Stomach (tissue), 9 donors: ENCODE results near the gene DYNC1I1. TPM values are rescaled to one million over a fixed set of nuclear protein-coding genes. Genes with fewer than 3 reads are reported as not detected.

Experiments
- DNase-seq, 2 donors: peaks; one replicate each; pipeline versions ENCODE4 v3.0.0 to v3.0.0-alpha.2; 2013 to 2019
- H3K27ac ChIP-seq, 5 donors: fragments of 200-600 bp in 4 of 5; sonication (generic) in 4 of 5; one replicate each; pipeline ENCODE4 v1.5.1; 2013 to 2019; ENCODE audit warnings: mild to moderate bottlenecking in 1 of 5, moderate library complexity in 1 of 5
- H3K27me3 ChIP-seq, 3 donors: fragments of 200-600 bp; sonication (generic); one replicate each; pipeline ENCODE4 v1.5.1; 2017 to 2019; ENCODE audit warnings: mixed run types in 1 of 3
- H3K36me3 ChIP-seq, 4 donors: fragments of 200-600 bp; sonication (generic); 1 replicate in 3 of 4; 2 replicates in 1 of 4; pipeline ENCODE4 v1.5.1; 2016 to 2019
- H3K4me1 ChIP-seq, 4 donors: fragments of 200-600 bp; sonication (generic); one replicate each; pipeline ENCODE4 v1.5.1; 2016 to 2019
- H3K4me3 ChIP-seq, 4 donors: fragments of 200-600 bp; sonication (generic) in 3 of 4; one replicate each; pipeline ENCODE4 v1.5.1; 2016 to 2019; ENCODE audit warnings: mild to moderate bottlenecking in 1 of 4
- H3K9me3 ChIP-seq, 4 donors: fragments of 200-600 bp; sonication (generic); one replicate each; pipeline ENCODE4 v1.5.1; 2016 to 2019
- EP300 ChIP-seq: sonication (generic); formaldehyde crosslinking; IDR thresholded peaks from one replicate; pipeline ENCODE4 v1.6.1; 2017; ENCODE audit warnings: antibody characterized with exemption
- POLR2A ChIP-seq, 4 donors: fragments of 450-650 bp; IDR thresholded peaks; one replicate each; pipeline ENCODE4 v1.6.1; 2016; ENCODE audit warnings: antibody characterized with exemption in 4 of 4, control low read depth in 2 of 4, mild to moderate bottlenecking in 1 of 4, moderate library complexity in 1 of 4
- POLR2AphosphoS5 ChIP-seq, 3 donors: sonication (generic); formaldehyde crosslinking; IDR thresholded peaks; one replicate each; pipeline ENCODE4 v1.6.1; 2016; ENCODE audit warnings: antibody characterized with exemption in 3 of 3
- WGBS, 5 donors: extraction: QIAGEN DNeasy Blood & Tissue Kit in 3 of 5; methylation state at CpG; one replicate each; pipeline versions ENCODE4 v1.1.5 to v1.1.7; 2013 to 2018; 5-methylcytosine and 5-hydroxymethylcytosine counted together
- intact Hi-C: fragments of 100-400 bp; cut with DNase I; formaldehyde crosslinking; loops from one replicate; pipeline ENCODE4 v1.15.1; 2023; ENCODE audit warnings: low total_unique reads
- polyA plus RNA-seq, 3 donors: library from polyadenylated mRNA; stranded (reverse); fragments of 200-250 nt; gene quantifications; one replicate each; pipeline ENCODE4 v1.2.3, GENCODE V29; 2013
- total RNA-seq, 5 donors: library from RNA; depleted of rRNA; stranded (reverse); fragments of >200 nt; gene quantifications; one replicate each; pipeline versions ENCODE4 v1.1.0 to v1.2.3, GENCODE V29; 2014 to 2016
- TF ChIP-seq, protein P1 (sequence below), 7 experiments: fragments of 450-650 bp in 4 of 7; fragments of 200-600 bp in 3 of 7; sonication (generic) in 3 of 7; IDR thresholded peaks; one replicate each; pipeline ENCODE4 v1.5.1; 2016 to 2019; ENCODE audit warnings: antibody characterized with exemption in 7 of 7, control low read depth in 2 of 7, mild to moderate bottlenecking in 1 of 7
- donor health status: healthy with polysubstance abuse.
- donor health status: Bipolar disorder and iron deficiency.
- donor health status: healthy.

DYNC1I1 gene
- total and polyA plus RNA-seq, 8 donors = 0.93 to 69.4 (median 5.3) TPM

DNA sequence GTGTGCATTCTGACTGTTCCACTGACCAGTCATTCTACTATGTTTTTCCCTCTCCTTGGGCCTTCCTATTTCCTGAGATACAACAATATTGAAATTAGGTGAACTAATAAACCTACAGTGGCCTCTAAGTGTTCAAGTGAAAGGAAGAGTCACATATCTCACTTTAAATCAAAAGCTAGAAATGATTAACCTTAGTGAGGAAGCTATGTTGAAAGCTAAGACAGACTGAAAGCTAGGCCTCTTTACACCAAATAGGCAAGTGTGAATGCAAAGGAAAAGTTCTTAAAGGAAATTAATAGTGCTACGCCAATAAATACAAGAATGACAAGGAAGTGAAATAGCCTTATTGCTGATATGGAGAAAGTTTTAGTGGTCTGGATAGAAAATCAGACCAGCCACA lies 5.7 kb upstream of the DYNC1I1 start:
- no peaks in the 10 kb centered on the region for H3K9me3 ChIP-seq
- H3K4me1 ChIP-seq = no peaks in the 10 kb centered on the region
- no peak overlapping the region for H3K27ac ChIP-seq
- no peak for DNase-seq
- TF ChIP-seq, protein P1, sequence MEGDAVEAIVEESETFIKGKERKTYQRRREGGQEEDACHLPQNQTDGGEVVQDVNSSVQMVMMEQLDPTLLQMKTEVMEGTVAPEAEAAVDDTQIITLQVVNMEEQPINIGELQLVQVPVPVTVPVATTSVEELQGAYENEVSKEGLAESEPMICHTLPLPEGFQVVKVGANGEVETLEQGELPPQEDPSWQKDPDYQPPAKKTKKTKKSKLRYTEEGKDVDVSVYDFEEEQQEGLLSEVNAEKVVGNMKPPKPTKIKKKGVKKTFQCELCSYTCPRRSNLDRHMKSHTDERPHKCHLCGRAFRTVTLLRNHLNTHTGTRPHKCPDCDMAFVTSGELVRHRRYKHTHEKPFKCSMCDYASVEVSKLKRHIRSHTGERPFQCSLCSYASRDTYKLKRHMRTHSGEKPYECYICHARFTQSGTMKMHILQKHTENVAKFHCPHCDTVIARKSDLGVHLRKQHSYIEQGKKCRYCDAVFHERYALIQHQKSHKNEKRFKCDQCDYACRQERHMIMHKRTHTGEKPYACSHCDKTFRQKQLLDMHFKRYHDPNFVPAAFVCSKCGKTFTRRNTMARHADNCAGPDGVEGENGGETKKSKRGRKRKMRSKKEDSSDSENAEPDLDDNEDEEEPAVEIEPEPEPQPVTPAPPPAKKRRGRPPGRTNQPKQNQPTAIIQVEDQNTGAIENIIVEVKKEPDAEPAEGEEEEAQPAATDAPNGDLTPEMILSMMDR (IDR thresholded peaks at IDR 0.05) = no peak
- no peak for TF ChIP-seq POLR2A (IDR thresholded peaks at IDR 0.05)
- no peak for TF ChIP-seq POLR2AphosphoS5 (IDR thresholded peaks at IDR 0.05)
- WGBS, 5 donors = 90 to 100% (median 93%) methylated on average over 1 of the region's 1 CpG
- no peak overlapping the region for H3K4me3 ChIP-seq
- intact Hi-C loops = no loop called here
- H3K36me3 ChIP-seq = no peaks in the 10 kb centered on the region
- H3K27me3 ChIP-seq = no peaks in the 10 kb centered on the region

DNA sequence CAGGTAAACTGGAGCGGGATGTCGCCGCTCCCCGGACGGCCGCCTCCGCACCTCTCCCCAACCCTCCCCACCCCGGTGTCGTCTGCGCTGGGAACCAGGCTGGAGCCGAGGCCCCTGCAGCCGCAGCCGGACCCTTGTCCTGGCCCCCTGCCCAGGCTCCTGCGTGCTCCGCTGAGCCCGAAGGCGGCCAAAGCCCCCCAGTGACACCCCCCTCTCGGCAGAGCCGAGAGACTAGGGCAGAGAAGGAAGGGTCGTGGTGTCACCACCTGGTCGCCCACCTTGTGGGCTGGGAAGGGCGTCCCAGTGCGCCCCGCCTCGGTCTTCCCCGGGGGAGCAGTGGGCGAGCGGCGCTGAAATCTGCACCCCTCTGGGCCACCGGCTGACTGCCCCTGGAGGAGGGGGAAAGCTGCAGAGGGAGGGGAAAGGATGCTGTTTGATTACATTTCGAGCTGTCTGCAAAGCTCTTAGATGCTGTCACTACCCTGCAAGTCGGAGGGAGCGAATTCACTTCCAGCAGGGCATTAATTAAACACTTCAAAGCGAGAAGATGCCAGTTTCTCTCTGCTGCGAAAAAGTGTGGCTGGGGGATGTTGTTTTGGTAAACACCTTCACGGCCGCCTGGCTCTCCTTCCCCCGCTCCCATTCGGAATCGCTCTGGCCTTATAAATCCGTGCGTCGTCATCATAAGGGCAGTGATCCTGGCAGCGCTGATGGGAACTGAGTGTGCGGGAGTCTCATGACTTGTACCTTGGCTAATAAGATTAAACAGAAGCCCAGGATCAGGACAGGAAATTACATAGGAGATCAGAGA lies 622 bp downstream of the DYNC1I1 start:
- Histone ChIP-seq H3K36me3 (no peaks in the 10 kb centered on the region), H3K27me3 (peaks cover 0 to 13% (median 11%) of the 10 kb centered on the region in 3 donors), H3K4me3 (peak overlapping the region; percentile 56 to 76 (median 72)), H3K4me1 (peaks cover 0 to 30% (median 8%) of the 10 kb centered on the region in 4 donors), H3K9me3 (no peaks in the 10 kb centered on the region), H3K27ac (peak overlapping the region in 3 of 5 donors; percentile 39 to 85 (median 63))
- TF ChIP-seq POLR2A (IDR thresholded peaks at IDR 0.05) = no peak
- peak in 2 of 3 donors; percentile 26 to 48 for TF ChIP-seq POLR2AphosphoS5 (IDR thresholded peaks at IDR 0.05)
- peak; percentile 52 for TF ChIP-seq EP300
- DNase-seq = peak in 1 of 2 donors; percentile 27
- WGBS, 5 donors = 7 to 21% (median 10%) methylated on average over 17 to 45 of the region's 45 CpGs
- intact Hi-C loops = no loop called here

DNA sequence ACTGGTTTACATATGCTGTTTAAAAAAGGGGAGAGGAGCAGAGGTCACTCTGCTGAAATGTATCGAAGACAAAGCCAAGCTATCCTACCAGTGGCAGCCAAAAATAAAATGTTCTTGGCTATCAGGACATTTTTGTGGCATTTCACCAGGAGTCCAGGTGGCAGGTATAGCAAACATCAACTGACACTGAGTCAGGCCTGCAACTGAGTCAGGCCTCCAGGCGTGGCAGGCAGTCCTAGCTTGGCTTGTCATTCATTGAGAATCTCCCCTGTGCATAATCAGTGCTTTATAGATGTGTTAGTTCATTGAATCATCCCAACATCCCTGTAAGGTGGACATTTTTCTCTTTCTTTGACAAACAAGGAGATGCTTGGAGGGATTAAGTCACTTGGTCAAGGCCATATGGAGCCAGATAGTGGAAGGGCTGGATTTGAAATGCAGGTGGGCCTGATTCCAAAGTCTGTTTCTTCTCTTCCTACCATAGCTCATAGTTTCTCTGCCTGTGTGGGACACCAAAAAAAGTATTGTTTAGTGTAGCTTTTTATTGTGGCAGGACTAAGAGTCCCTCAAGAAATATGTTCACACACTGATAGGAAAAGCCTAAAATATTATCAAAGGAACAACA lies 4.3 kb downstream of the DYNC1I1 start:
- H3K9me3 ChIP-seq = no peaks in the 10 kb centered on the region
- peak overlapping the region in 1 of 5 donors; percentile 34 for H3K27ac ChIP-seq
- no peak overlapping the region for H3K4me3 ChIP-seq
- DNase-seq = no peak
- intact Hi-C loops = no loop called here
- H3K27me3 ChIP-seq = peaks cover 0 to 13% (median 11%) of the 10 kb centered on the region in 3 donors
- H3K4me1 ChIP-seq = peaks cover 0 to 30% (median 8%) of the 10 kb centered on the region in 4 donors
- 78 to 92% (median 88%) methylated on average over 2 of the region's 2 CpGs for WGBS, 5 donors
- no peaks in the 10 kb centered on the region for H3K36me3 ChIP-seq
- TF ChIP-seq POLR2AphosphoS5 (IDR thresholded peaks at IDR 0.05) (no peak), EP300 (no peak), POLR2A (IDR thresholded peaks at IDR 0.05) (no peak)
- TF ChIP-seq, protein P1 (IDR thresholded peaks at IDR 0.05) = no peak

DNA sequence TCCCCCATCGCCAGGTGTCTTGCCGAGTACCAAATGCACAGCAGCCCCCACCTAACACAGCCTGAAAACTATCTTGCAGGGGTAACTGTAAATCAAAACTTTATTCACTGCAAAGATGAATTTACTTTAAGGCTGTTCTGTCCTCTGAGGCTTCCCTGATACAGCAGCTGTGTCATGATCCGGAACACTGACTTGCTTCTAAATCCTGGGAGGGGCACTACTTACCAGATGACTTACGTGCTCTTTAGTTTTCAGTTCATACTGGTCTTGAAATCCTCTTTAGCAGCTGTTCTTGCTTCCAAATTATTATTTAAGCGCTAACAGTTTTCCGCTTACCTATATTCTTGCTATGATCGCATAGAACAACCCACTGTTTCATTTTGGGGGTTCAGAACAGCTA lies 4.9 kb downstream of the DYNC1I1 start:
- peaks cover 0 to 12% (median 11%) of the 10 kb centered on the region in 3 donors for H3K27me3 ChIP-seq
- H3K4me3 ChIP-seq = no peak overlapping the region
- H3K9me3 ChIP-seq = peaks cover 0 to 2% (median under 1%) of the 10 kb centered on the region in 4 donors
- H3K36me3 ChIP-seq = no peaks in the 10 kb centered on the region
- intact Hi-C loops = no loop called here
- DNase-seq = no peak
- H3K27ac ChIP-seq = peak overlapping the region in 1 of 5 donors; percentile 34
- TF ChIP-seq POLR2AphosphoS5 (IDR thresholded peaks at IDR 0.05) (no peak), POLR2A (IDR thresholded peaks at IDR 0.05) (no peak), EP300 (no peak)
- TF ChIP-seq, protein P1 (IDR thresholded peaks at IDR 0.05) = no peak
- 84 to 93% (median 90%) methylated on average over 7 of the region's 7 CpGs for WGBS, 5 donors
- H3K4me1 ChIP-seq = peaks cover 0 to 28% (median 8%) of the 10 kb centered on the region in 4 donors
